HG02981 (cell line): ENCODE measurements around the gene FAM171A2.

Source experiments
- ATAC-seq: cut with Tn5 transposase; IDR thresholded peaks from one replicate; pipeline ENCODE4 v1.9.1; 2021; ENCODE audit warnings: mild to moderate bottlenecking, moderate library complexity; ENCODE audit not compliant: unreplicated experiment

The FAM171A2 gene

DNA sequence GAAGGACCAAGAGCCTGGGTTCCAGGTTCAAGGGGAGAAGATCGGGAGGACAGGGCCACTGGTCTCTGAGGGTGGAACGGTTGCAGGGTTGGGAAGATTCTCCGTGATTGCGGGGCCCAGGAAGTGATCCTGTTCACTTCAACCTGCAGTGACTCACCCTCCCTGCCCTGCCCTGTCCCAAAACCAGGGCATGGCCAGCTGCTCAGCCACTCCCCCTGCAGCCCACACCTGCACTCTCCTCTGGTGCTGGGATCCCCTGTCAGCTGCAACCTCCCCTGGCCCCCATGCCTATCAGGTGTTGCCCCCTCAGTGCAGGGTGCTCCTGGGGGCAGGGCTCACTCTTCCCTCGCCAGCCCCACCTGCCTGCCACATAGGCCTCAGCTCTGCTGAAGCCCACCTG lies 54.2 kb downstream of the FAM171A2 start:
- ATAC-seq: no peak

DNA sequence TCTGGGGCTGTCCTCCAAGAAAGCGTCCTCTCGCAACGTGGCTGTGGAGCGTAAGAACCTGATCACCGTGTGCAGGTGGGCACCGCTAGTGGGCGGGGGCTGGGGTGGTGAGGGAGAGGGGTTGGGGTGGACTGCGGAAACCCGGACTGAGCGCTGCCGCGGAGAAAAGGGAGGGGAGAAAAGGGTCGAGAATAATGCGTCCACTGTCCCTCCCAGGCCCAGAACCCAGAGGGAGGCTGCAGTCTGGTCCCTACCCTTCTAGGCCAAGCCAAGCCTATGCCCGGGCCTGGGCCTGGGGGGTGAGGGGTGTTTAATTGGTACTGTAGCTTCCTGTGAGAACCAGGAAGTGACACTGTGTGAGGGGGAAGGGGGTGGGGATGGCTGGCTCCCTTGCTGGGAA lies 54.8 kb downstream of the FAM171A2 start:
- ATAC-seq: no peak

DNA sequence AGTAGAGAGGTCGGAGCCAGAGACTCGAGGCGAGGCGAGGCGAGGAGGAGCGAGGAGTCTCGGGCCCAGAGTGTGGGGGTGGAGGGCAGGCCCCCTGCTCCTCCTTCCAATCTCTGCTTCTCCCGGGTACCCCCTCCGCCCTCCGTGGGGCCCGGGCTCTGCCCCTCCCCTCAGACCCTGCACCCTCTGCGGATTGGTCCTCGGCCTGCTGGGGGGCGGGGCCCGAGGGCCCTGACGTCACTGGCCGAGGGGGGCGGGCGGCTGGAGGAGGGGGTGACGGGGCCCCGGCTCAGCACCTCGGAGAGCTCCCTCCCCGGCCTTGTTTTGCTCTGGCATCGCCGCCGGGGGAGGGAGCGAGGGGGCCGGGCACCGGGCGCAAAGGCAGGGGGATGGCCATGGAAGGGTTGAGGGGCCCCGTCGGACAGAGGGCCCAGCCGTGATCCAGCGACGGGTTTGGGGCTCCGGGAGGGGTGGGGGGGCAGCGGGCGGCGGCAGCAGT lies 55.3 kb downstream of the FAM171A2 start, which contains the start of gene RUNDC3A:
Gene RUNDC3A (plus strand): TSS at position 282 of the 499 bp plus-strand sequence. CDS start 232 bp downstream, outside the sequence.
- ATAC-seq: no peak

DNA sequence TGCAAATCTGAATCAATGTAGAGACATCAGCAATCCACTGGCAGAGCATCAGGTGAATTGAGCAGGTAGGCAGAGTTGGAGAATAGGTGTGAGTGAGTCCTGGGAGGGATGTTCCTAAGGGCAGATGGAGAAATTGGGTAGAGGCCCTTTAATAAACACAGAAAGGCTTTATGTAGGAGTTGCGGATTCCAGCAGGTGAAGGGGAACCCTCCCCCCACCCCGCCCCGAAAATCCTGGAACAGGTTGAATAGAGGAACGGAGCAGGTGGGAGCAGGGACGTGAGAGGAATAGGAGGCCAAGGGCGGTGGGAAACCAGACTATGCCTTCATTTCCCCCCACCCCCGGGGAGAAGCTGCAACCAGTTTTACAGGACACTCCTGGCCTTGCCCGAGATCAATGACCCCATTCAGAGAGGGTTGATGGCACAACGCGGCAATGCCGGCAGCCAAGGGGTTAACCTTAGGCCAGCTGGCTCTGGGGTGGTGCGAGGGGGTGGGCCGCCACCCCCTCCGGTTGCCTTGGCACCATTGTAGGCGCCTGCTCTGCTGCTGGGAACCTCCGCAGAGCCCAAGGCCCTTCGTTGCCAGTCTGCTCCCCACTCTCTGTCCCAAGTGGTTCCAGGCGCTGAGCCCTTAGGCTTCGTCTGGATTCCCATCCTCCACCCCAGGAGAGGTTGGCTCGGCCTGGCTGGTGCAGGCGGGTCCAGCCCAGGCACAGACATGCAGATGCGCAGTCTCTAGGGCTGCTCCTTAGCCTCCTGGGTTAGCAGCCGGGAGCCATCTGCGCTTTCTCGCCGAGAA lies 56.1 kb downstream of the FAM171A2 start:
- ATAC-seq: no peak

DNA sequence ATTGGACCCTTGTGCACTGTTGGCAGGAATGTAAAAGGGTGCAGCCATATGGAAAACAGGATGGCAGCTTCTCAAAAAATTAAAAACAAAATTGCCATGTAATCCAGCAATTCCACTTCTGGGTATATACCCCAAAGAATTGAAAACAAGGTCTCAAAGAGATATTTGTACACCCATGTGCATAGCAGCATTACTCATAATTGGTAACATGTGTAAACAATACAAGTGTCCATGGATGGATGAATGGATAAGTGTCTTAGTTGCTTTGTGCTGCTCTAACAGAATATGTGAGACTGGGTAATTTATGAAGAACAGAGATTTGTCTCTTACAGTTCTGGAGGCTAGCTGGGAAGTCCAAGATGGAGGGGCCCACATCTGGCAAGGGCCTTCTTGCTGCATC lies 59.0 kb downstream of the FAM171A2 start:
- no peak for ATAC-seq
